GM18858 (cell line): ENCODE results near the gene NEMP1.
A peak's percentile ranks its signal among the peaks of the same experiment; 100 is the strongest.
"Not testable (repeated sequence)": the region's sequence is repeated elsewhere in the genome, so short reads cannot be mapped to it uniquely, and the experiment has no call there.

Experiments
- ATAC-seq: cut with Tn5 transposase; IDR thresholded peaks from one replicate; pipeline ENCODE4 v1.9.1; 2021; ENCODE audit not compliant: unreplicated experiment

NEMP1 gene

DNA sequence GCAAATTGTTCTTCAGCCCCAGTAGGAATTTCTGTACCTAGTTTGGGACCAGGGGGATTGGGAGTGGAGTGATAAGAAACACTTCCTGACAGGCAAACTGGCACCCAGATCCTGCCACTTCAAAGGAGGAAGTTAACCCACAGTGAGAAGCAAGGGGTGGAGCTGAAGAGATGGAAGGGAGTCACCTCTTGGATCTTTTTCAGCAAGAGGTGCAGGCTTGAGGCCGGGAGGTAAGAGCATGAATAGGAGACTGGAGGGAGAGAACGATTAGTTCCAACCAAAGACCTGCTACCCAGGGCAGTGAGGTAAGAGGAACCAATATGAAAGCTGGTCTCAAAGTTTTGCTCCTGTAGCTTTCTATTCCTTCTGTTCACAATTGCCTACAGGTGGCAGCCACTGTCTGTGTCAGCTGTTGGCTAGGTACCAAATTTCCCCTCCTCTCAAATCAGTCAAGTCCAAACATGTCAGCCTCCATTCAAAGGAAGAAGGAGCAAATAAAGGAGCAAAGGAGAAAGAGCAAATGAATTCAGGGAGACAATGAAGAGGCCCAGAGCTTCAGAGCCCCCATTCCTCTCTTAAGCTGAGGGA is 47.4 kb downstream of the NEMP1 start:
- ATAC-seq, result no peak

DNA sequence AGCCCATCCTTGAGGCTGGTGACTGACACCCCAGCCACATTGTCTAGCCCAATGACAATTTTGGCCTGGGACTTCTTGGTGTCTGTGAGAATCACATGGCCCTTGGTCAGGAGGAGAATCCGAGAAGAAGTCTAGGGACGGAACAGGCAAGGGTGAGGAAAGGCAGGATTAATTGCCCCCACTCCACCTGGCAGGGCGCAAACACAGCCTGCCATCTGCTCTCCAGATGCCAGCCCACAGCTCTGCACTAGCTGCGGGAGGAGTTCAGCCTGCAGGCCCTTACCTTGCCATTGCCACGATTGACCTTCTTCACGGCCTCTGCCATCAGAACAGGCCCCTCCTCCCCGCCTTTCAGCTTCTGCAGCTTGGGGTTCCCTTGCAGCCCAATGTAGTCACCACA is 49.1 kb downstream of the NEMP1 start:
- ATAC-seq, result no peak

DNA sequence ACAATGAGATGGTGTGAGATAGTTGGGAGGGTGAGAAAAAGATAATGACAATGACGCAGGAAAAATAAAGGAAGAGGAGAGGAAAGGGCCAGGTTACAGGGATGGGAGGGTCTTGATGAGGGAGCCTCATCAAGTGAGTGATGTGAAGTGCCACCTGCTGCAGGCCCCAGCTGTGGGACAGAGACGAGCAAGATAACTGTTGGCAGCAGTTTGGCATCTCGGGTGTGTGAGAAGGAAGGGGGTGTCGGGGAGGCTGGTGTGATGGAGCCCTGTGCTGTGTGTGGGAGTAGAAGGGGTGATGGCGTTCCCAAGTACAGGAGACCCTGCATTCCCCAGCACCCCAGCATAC is 50.8 kb downstream of the NEMP1 start:
- ATAC-seq, result no peak

DNA sequence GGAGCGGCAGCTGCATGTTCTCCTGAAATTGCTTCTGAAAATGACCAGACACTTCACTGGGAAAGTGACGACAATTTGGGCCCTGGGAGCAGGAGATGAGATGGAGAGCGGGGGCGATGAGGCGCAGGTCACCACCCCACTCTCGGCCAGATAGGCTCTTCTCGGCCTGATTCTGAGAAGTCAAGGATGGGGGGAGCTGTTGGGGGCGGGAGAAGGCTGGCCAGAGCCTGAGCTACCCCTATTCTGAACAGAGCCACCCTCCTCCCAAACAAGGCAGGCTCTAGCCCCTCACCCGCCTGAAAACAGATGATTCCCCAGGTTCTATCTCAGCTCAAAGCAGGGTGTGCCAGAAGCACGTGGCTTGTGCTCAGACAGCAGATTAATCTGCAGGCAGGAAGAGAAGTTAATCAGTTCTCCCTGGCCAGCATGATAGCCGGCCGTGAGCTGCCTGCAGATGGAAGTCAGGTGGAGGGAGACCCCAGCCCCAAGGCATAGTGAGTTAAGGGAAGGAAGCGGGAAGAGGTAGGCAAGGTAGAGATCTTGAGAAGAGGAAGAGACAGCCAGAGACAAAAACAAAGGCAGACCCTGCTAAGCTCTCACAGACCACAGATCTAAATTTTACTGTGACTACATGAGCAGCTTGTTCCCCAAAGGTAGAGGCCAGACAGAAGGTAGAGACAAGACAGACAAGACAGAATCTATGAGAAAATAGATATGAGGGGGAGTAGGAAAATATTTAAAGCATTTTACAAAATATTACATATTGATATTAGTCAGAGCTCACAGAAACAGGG is 51.4 kb downstream of the NEMP1 start:
- no peak for ATAC-seq

DNA sequence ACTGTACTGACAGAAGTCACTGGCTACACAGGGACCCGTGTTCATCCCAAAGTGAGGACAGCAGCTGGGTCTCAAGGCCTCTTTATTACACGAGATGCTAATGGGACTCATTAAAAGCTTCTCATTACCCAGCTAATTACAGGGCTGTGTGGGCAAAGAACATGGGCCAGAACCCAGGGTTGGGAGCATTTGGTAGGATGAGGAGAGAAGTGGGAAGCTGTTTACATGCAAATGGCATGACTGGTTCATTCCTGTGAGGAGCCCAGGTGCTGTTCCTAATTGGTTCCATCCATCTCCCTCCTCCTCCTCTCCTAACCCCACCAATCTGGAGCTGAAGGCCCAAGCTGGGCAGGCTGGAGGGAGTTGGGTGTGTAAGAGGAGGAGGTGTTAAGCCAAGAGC is 53.4 kb downstream of the NEMP1 start:
- no peak for ATAC-seq

DNA sequence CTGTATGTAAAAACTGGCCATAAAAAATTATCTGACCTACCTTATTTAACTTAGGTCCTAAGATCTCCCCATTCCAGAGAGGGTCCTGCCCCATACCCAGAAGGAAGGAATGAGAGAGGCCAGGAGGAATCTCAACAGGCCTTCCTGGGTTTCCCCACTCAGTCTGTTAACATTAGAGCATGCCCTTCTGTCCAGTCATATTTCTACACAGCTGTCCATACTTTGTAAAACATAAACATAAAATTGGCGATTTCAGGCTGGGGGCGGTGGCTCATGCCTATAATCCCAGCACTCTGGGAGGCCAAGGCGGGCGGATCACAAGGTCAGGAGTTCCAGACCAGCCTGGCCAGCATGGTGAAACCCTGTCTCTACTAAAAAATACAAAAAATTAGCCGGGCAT is 56.3 kb downstream of the NEMP1 start:
- ATAC-seq, result not testable (repeated sequence)

DNA sequence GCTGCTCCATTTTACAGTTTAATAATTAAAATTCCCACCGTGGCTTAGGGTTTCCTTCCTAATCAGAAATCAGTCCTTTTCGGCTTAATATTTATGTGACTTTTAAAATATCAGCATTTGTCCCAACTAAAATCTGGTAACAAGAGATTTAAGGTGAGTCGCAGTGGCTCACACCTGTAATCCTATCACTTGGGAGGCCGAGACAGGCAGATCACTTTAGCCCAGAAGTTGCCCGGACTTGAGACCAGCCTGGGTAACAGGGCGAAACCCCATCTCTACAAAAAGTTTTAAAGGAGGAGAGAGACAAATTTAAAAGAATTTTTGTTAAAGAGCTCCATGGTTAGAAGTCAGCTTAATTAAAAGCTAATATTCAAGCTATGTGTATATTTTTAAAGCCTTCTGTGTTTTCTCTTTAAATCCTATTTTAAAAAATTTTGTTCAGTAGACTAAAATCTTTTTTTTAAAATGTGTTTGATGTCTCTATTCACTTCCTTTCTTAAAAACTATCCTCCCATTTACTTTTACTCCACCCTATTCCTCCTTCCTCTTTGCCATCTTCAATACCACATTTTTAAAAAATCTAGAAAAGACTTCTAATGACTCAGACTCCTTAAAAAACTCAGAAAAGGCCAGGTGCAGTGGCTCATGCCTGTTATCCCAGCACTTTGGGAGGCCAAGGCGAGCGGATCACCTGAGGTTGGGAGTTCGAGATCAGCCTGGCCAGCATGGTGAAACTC is 58.4 kb downstream of the NEMP1 start:
- no peak for ATAC-seq

DNA sequence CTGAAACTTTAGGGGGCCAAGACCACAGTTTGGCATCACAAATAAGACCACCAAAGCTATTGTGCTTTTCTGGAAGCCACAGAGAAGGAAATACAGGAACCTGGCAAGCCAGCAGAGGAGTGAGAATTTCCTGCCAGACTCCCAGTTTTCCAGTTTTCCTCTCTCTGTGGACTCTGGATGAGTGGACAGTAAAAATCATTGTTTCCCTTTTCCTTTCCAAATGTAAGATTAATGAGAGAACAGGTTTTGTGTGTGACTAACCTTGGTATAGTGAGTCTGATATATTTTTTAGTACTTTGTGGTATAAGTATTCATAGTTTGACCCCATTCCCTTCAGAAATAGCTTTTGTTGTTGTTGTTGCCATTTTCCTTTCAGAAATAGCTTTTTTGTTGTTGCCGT is 59.7 kb downstream of the NEMP1 start:
- no peak for ATAC-seq

DNA sequence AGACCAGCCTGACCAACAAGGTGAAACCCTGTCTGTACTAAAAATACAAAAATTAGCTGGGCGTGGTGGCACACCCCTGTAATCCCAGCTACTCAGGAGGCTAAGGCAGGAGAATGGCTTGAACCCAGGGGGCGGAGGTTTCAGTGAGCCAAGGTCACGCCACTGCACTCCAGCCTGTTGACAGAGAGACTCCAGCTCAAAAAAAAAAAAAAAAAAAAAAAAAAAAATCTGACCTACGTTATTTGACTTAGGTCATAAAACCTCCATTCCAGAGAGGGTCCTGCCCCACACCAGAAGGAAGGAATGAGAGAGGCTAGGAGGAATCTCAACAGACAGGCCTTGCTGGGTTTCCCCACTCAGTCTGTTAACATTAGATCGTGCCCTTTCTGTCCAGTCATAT is 60.2 kb downstream of the NEMP1 start:
- ATAC-seq, result not testable (repeated sequence)

DNA sequence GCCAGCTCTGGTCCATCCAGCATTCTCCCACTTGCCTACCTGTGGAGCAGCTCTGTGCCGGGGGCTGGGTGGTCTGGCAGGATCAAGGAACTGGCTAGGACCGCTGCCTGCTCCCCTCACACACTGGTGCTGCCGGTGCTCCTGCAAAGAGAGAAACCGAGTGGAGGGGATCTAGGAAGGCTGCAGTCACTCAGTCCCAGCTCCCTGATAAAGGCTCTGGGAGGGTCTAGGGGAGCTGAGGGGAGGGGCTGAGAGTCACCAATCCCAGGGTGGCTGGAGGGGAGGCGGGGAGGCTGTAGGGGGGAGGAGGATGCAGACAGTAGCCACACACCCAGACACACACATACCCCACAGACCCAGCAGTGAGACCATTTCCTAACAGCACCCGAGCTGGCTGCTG is 62.2 kb downstream of the NEMP1 start, which contains the start of gene TAC3:
TSS of gene TAC3 (minus strand) at position 182 of the 400 bp plus-strand sequence. CDS start 732 bp downstream, outside the sequence.
- ATAC-seq, result no peak

DNA sequence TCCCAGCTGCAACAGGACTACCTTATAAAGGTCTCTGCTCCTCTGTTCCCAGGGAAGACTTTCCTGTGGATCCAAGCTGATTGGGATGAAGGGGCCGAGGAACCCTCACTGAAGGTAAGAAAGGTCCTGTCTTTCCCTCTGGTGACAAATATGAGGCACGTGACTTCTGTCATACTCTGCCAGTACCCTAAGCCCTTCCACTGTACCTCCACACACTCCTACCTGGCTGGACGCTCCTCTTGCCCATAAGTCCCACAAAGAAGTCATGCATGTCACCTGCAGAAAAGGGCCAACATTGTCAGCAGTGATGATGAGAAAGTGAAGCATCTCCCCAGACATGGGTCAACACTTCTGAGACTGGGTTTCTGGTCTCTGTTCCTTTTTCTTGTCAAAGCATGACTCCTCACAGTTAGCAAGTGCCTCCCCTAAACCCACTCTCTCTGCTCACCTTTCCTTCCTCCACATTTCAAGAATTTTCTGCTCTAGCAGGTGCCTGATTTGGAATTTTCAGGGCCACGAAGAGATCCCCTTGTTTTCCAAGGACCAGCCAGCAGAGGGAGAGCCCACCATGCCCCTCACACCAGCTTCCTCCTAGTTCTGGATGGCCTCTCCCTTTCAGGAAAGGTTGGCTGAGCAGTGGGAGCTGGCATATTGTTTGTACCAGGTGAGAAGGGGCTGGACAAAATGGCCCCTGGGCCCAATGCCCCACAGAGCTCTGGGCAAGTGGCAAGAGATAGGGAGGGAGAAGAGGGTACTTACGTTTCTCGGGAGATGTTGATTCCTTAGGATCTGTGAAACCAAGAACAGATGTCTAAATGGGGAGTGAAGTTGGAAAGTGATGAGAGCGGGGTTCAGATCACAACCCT is 65.8 kb downstream of the NEMP1 start:
- ATAC-seq, result peak; percentile 77

DNA sequence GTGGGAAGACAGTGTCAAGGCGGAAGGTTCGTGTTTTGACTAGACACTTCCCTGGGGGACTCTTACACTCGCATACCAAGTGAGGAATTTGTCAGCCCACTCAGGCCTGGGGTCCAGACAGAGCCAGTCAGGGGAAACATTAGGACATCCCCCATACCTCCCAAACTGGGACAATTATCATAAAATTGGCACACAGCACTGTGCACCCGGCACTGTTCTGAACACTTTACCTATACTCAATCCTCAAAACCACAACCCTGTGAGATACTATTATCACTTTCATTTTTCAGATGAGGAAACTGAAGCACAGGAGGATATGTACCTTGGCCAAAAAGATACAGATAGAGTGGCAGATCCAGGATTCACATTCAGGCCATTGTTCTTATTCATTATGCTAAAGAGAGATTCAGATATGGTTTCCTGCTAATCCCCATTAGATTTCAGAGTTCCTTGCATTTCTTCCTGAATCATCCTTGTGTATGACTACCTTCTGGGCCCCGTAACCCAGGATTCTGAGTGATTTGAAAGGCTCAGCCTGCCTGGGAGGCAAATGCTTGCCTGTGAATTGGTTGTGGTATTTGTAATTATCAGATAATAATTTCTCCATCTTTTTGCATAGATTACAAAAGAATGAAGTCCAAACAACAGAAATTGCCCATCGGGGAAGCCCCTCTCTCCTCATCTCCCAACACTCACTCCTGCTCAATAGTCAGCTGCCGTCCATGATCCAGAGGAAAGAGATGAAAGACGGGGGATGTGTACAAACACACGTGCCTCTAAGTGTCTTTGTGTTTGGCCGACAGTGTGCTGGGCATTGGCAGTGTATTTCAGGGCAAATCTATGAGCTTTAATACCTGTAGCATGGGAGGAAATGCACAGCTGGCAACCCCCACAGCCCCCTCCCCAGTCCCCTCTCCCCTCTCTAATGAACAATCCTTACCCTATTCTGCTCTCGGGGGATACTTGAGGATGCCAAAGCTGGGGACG is 66.9 kb downstream of the NEMP1 start:
- ATAC-seq, result peak; percentile 50

DNA sequence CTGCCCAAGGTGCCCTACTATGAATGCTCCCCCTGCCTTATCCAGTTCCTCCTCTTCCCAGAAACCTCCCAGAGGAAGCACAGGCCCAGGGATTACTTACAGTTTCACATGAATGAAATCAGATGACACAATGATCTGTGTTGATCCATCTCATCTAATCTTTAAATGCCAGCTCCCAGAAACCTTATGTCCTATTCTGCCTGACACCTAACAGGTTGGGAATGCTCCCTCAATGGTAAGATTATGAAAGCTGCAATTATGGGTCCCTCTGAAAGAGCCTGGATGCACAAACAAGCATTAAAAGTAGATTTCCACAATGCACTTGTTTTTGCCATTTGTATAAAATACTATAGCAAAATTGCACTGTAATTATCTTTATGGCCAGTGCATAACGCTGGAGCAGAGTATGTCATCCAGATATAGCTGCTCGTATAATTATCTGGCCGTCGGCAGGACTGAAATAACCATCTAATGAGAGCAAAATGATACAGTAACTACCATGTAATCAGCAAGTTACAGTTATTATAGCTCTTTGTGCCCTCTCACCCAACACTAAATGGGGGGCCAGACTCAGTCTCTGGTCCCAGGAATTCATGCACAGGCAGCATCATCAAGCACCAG is 67.9 kb downstream of the NEMP1 start:
- ATAC-seq, result no peak

DNA sequence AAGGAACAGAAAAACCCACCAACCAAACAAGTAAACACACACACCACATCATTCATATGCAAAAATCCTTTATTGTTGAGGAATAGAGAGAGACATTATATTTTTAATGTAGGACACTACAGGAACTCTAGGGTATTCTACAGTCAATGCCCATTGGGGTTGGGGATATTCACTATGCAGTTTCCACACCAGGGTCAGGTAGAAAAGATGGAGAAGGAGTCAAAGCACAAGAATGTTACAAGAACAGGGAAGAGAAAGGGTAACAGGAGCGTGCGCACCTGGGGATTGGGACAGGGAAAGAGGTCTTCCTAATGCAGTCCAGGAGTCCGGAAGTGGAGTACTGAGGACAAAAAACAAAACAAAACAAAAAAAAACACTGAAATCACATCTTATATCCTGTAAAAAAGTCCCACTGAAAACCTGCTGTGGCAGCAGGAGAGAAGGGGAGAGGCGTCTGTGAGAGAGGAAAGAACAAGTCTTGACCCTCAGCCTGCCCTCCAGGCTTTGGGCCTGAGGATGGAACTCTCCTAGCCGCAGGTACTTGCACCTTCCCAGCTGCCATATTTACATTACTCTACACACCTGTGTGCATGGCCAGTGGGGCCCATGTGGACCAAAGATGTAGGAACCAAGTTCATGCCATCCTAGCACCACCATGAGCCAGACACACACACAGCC is 68.5 kb downstream of the NEMP1 start:
- ATAC-seq, result no peak

DNA sequence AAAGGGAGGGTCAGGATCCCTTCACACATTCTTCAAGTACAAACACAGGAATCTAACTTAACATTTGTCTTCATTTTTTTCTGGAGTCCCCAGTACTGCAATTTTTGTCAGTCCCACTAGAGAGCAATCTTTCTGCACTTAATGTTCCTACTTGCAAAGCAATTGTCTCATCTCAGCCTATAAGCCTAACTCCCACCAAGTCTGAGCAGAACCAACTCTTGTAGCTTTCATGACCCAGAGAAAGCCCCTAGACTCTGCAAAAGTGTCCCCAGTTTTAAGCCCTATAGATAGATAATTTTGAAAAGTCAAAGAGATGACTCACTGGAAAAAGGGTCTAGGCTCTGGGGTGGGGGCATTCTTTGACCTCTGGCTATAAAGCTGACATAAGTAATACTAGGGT is 70.4 kb downstream of the NEMP1 start:
- ATAC-seq, result no peak

DNA sequence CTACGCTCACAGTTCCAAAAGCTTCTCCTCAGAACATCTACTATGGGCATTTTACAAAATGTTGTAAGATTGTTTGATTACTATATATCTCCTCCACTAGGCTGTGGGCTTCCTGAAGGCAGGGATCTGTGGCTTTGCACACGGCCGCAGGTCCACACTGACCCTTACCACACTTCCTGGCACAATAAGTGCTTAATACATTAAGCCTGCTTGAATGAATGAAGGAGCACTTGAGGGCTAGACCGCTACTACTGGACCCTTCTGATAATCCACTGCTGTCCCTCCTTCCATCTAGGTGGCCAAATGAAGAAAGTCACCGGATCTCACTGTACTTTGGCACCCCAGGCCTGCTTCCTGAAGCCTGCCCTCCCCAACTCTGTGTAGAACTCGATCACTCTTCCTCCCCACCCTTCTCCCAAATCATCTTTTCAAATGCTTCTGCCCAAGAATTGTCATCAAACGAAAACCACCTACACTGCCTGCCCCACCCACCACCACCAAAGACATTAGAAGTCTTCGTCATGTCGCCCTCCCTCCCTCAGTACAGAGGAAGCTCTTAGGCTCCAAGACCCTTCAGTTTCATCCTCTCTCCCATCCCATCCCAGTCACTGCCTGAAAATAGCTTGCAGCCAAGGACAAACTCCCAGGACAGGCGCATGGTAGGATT is 71.6 kb downstream of the NEMP1 start:
- ATAC-seq, result no peak

DNA sequence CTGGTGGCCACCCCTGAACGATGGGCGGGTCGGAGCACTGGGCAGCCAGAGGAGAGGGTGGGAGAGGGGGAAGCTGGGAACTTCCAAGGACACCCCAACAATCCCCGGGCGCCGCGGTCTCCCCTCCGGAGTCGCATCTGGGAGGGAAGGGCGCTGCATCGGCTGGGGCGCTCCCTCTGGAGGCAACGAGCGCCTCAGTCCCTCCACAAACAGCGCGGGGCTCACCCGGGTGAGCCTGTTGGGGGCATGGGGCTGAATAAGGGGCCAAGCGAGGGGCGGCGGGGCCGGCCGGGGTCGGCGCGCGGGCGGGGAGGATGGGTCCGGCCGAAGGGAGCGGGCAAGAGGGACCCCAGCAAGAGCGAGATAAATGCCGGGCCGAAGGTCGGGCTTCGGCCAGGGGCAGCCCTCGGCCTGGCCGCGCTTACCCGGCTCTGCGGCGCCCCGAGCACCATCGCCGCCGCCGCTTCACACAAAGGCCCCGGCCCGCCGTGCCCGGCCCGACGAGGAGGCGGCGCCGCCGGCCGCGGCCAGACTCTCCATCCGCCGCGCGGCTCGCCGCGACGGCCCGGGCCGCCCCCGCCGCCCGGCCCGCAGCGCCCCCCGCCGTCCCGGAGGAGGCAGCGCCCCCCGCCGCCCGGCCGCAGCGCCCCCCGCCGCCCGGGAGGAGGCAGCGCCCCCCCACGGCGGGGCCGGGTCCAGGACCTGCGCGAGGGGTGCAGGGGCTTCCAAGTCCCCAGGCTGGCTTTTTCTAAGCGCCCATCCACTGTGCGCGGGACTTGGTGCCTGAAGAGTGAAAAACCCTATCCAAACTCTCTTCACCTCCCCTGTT is 72.4 kb downstream of the NEMP1 start, which contains the start of gene ZBTB39:
TSS of gene ZBTB39 (minus strand) at position 567 of the 829 bp plus-strand sequence. CDS start 1,629 bp downstream, outside the sequence.
- no peak for ATAC-seq
